SK-N-MC (cell line): ENCODE data around the gene AHR.

Experiments used
- EZH2 ChIP-seq: fragments of 200-600 bp; sonication (generic); IDR thresholded peaks from one replicate; pipeline ENCODE4 v1.6.1; 2017; ENCODE audit warnings: antibody characterized with exemption
- POLR2AphosphoS5 ChIP-seq: IDR thresholded peaks from 2 replicates; pipeline ENCODE4 v1.6.1; 2012; ENCODE audit warnings: mild to moderate bottlenecking, low read depth, low read length, borderline replicate concordance

DNA sequence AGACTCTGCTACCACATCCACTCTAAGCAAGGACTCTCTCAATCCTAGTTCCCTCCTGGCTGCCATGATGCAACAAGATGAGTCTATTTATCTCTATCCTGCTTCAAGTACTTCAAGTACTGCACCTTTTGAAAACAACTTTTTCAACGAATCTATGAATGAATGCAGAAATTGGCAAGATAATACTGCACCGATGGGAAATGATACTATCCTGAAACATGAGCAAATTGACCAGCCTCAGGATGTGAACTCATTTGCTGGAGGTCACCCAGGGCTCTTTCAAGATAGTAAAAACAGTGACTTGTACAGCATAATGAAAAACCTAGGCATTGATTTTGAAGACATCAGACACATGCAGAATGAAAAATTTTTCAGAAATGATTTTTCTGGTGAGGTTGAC is 40.7 kb downstream of the AHR start:
- no peak for TF ChIP-seq POLR2AphosphoS5
- no peak for TF ChIP-seq EZH2
